IPS-18a (cell line): ENCODE data around the gene LEPROT.

ENCODE experiments used
- H3K27ac ChIP-seq: one replicate; pipeline ENCODE4 v1.5.1; 2013; ENCODE audit warnings: low read length
- H3K27me3 ChIP-seq: one replicate; pipeline ENCODE4 v1.6.1; 2013; ENCODE audit warnings: mild to moderate bottlenecking, low read length; ENCODE audit not compliant: control insufficient read depth, insufficient read depth
- H3K36me3 ChIP-seq: one replicate; pipeline ENCODE4 v1.6.1; 2013; ENCODE audit warnings: low read depth, low read length; ENCODE audit not compliant: control insufficient read depth
- H3K4me1 ChIP-seq: one replicate; pipeline ENCODE4 v1.6.1; 2013; ENCODE audit warnings: low read depth, low read length; ENCODE audit not compliant: control insufficient read depth
- H3K4me3 ChIP-seq: one replicate; pipeline ENCODE4 v1.5.1; 2013; ENCODE audit warnings: low read length
- H3K9ac ChIP-seq: one replicate; pipeline ENCODE4 v1.6.1; 2013; ENCODE audit warnings: mild to moderate bottlenecking, low read length, moderate library complexity
- H3K9me3 ChIP-seq: one replicate; pipeline ENCODE4 v1.6.1; 2013; ENCODE audit warnings: low read depth, low read length; ENCODE audit not compliant: control insufficient read depth

Gene LEPROT

GRCh38 chr1:65416767-65417166 is 3.7 kb upstream of the LEPROT start:
- no peak overlapping the region for H3K27ac ChIP-seq
- H3K36me3 ChIP-seq: no peaks in the 10 kb centered on the region
- H3K4me3 ChIP-seq: no peak overlapping the region
- H3K27me3 ChIP-seq: no peaks in the 10 kb centered on the region
- no peak overlapping the region for H3K9ac ChIP-seq
- H3K9me3 ChIP-seq: no peaks in the 10 kb centered on the region
- peaks cover 21% of the 10 kb centered on the region for H3K4me1 ChIP-seq

- Histone ChIP-seq H3K9me3 (no peaks in the 10 kb centered on the region), H3K27ac (no peak overlapping the region), H3K27me3 (no peaks in the 10 kb centered on the region), H3K4me3 (no peak overlapping the region), H3K9ac (no peak overlapping the region), H3K4me1 (peaks cover 27% of the 10 kb centered on the region), H3K36me3 (no peaks in the 10 kb centered on the region)
These were observed 2.7 kb upstream of the LEPROT start for GRCh38 chr1:65417729-65418128.

GRCh38 chr1:65418522-65419185 is 1.8 kb upstream of the LEPROT start:
- Histone ChIP-seq H3K4me3 (peak overlapping the region; percentile 84), H3K27me3 (no peaks in the 10 kb centered on the region), H3K9ac (no peak overlapping the region), H3K9me3 (no peaks in the 10 kb centered on the region), H3K36me3 (no peaks in the 10 kb centered on the region), H3K27ac (no peak overlapping the region), H3K4me1 (peaks cover 27% of the 10 kb centered on the region)

- H3K27me3 ChIP-seq: no peaks in the 10 kb centered on the region
- H3K9me3 ChIP-seq: no peaks in the 10 kb centered on the region
- peak overlapping the region; percentile 89 for H3K4me3 ChIP-seq
- H3K36me3 ChIP-seq: no peaks in the 10 kb centered on the region
- H3K9ac ChIP-seq: peak overlapping the region; percentile 31
- peaks cover 27% of the 10 kb centered on the region for H3K4me1 ChIP-seq
- H3K27ac ChIP-seq: peak overlapping the region; percentile 51
These were observed 533 bp upstream of the LEPROT start for GRCh38 chr1:65419681-65420589.

- Histone ChIP-seq H3K9me3 (no peaks in the 10 kb centered on the region), H3K27me3 (no peaks in the 10 kb centered on the region), H3K4me3 (peak overlapping the region; percentile 89), H3K27ac (peak overlapping the region; percentile 78), H3K36me3 (peaks cover 4% of the 10 kb centered on the region), H3K4me1 (peaks cover 42% of the 10 kb centered on the region), H3K9ac (peak overlapping the region; percentile 93)
These were observed 1.0 kb downstream of the LEPROT start for GRCh38 chr1:65421351-65422025.

- no peak overlapping the region for H3K9ac ChIP-seq
- peak overlapping the region; percentile 89 for H3K4me3 ChIP-seq
- H3K36me3 ChIP-seq: peaks cover 4% of the 10 kb centered on the region
- H3K4me1 ChIP-seq: peaks cover 40% of the 10 kb centered on the region
- no peaks in the 10 kb centered on the region for H3K27me3 ChIP-seq
- no peak overlapping the region for H3K27ac ChIP-seq
- no peaks in the 10 kb centered on the region for H3K9me3 ChIP-seq
These were observed 2.1 kb downstream of the LEPROT start for GRCh38 chr1:65422241-65423203.

- Histone ChIP-seq H3K27me3 (no peaks in the 10 kb centered on the region), H3K4me3 (no peak overlapping the region), H3K4me1 (peaks cover 29% of the 10 kb centered on the region), H3K27ac (no peak overlapping the region), H3K9ac (no peak overlapping the region), H3K9me3 (no peaks in the 10 kb centered on the region), H3K36me3 (peaks cover 4% of the 10 kb centered on the region)
These were observed 3.6 kb downstream of the LEPROT start for GRCh38 chr1:65423884-65424572.

GRCh38 chr1:65424573-65424889 is 4.1 kb downstream of the LEPROT start:
- Histone ChIP-seq H3K9ac (no peak overlapping the region), H3K36me3 (peaks cover 4% of the 10 kb centered on the region), H3K27ac (no peak overlapping the region), H3K27me3 (no peaks in the 10 kb centered on the region), H3K9me3 (no peaks in the 10 kb centered on the region), H3K4me1 (peaks cover 26% of the 10 kb centered on the region), H3K4me3 (no peak overlapping the region)

GRCh38 chr1:65425006-65425405 is 4.5 kb downstream of the LEPROT start:
- H3K27ac ChIP-seq: no peak overlapping the region

GRCh38 chr1:65425697-65426096 is 5.2 kb downstream of the LEPROT start:
- peak overlapping the region; percentile 9 for H3K27ac ChIP-seq
- H3K27me3 ChIP-seq: no peaks in the 10 kb centered on the region
- no peaks in the 10 kb centered on the region for H3K9me3 ChIP-seq
- peak overlapping the region; percentile 13 for H3K4me3 ChIP-seq
- peak overlapping the region; percentile 16 for H3K9ac ChIP-seq
- H3K36me3 ChIP-seq: peaks cover 9% of the 10 kb centered on the region
- peaks cover 26% of the 10 kb centered on the region for H3K4me1 ChIP-seq

More at GRCh38 chr1:65425006-65425405, 4.5 kb downstream of the LEPROT start:
- Histone ChIP-seq H3K4me3 (no peak overlapping the region), H3K9ac (no peak overlapping the region), H3K36me3 (peaks cover 8% of the 10 kb centered on the region), H3K4me1 (peaks cover 26% of the 10 kb centered on the region), H3K9me3 (no peaks in the 10 kb centered on the region), H3K27me3 (no peaks in the 10 kb centered on the region)
